Measurements from ENCODE around the gene PAXX. TPM values are rescaled to one million over a fixed set of nuclear protein-coding genes. Genes with fewer than 3 reads are reported as not detected.

PAXX gene
- total RNA-seq, 1 donor from 2014 or later: 50.7 TPM

DNA sequence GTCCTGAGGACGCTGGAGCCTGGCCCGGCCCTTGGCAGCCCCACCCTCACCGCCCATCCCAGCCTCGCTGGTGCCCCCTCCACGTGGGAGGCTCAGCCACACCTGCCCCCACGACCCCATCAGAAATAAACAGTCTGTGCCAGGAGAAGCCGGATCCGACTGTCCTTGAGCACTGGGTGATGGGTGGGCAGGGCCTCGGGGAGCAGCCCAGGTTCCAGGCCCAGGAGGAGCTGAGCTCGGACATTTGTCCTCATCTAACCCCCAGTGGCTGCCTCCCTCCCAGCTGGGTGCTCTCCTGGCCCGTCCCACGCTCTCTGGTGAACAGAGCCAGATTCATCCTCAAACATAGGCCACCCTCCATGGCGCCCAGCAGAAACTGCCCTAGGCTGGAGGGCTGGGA is 19.5 kb upstream of the PAXX start:
- Mint-ChIP-seq H3K36me3 (ENCODE audit: unreplicated experiment) (no peaks in the 10 kb centered on the region), H3K27me3 (ENCODE audit: unreplicated experiment) (no peaks in the 10 kb centered on the region), H3K27ac (ENCODE audit: unreplicated experiment) (no peak overlapping the region)

DNA sequence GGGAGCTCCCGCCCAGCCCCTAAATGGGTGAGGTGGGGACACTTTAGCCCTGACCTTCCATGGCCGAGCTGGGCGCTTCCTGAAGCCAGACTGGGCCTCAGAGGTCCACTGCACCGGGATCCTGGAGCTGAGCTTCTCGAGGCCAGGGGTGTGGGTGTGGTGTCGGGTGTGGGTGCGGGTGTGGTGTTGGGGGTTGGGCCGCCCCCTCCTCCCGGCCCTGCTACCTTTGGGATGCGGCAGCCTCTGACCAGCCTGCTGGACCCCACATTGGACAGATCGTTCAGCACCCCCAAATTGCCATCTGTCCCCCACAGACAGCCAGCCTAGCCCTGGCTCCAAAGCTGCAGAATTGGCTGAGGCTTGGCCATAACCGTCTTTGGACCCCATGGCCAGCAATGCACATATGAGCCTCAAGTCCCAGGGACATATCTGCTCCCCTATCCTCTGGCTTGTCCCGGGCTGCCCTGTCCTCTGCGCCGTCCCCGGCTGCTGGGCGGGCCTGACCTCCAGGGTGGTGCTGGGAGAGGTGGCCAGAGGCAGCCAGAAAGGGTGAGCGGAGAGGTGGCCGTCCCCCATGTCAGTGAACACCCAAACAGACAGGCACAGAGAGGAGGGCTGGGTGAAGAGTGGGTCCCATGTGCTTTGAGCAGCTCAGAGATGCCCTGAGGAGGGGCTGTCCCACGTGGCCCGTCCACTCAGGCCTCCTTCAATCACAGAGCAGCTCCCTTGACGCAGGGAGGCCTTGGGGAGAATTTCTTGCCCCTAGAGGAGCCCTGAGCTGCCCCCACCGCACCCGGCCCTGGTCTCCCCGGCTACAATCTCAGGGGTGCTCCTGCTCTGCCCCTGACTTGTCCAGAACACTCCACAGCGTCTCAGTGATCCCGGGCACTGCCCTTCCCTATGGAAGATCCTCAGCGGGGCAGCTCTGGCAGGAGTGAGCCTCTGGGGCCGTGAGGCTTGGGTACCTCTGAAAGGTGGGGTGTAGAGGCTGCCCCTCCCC is 18.3 kb upstream of the PAXX start:
- Mint-ChIP-seq H3K9me3 (ENCODE audit: unreplicated experiment) (peaks cover 2% of the 10 kb centered on the region), H3K27me3 (ENCODE audit: unreplicated experiment) (no peaks in the 10 kb centered on the region), H3K4me3 (ENCODE audit: unreplicated experiment) (no peak overlapping the region), H3K4me1 (ENCODE audit: low read depth, unreplicated experiment) (no peaks in the 10 kb centered on the region), H3K27ac (ENCODE audit: unreplicated experiment) (no peak overlapping the region), H3K36me3 (ENCODE audit: unreplicated experiment) (no peaks in the 10 kb centered on the region)
- TF ChIP-seq, protein P1, sequence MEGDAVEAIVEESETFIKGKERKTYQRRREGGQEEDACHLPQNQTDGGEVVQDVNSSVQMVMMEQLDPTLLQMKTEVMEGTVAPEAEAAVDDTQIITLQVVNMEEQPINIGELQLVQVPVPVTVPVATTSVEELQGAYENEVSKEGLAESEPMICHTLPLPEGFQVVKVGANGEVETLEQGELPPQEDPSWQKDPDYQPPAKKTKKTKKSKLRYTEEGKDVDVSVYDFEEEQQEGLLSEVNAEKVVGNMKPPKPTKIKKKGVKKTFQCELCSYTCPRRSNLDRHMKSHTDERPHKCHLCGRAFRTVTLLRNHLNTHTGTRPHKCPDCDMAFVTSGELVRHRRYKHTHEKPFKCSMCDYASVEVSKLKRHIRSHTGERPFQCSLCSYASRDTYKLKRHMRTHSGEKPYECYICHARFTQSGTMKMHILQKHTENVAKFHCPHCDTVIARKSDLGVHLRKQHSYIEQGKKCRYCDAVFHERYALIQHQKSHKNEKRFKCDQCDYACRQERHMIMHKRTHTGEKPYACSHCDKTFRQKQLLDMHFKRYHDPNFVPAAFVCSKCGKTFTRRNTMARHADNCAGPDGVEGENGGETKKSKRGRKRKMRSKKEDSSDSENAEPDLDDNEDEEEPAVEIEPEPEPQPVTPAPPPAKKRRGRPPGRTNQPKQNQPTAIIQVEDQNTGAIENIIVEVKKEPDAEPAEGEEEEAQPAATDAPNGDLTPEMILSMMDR (IDR thresholded peaks at IDR 0.05; ENCODE audit: partially characterized antibody, unreplicated experiment): no peak
- DNase-seq: no peak

More for the DNA sequence above, 19.5 kb upstream of the PAXX start:
- Mint-ChIP-seq H3K9me3 (ENCODE audit: unreplicated experiment) (peaks cover 2% of the 10 kb centered on the region), H3K4me3 (ENCODE audit: unreplicated experiment) (no peak overlapping the region), H3K4me1 (ENCODE audit: low read depth, unreplicated experiment) (no peaks in the 10 kb centered on the region)
- DNase-seq: no peak
- TF ChIP-seq, protein P1 (IDR thresholded peaks at IDR 0.05; ENCODE audit: partially characterized antibody, unreplicated experiment): no peak

DNA sequence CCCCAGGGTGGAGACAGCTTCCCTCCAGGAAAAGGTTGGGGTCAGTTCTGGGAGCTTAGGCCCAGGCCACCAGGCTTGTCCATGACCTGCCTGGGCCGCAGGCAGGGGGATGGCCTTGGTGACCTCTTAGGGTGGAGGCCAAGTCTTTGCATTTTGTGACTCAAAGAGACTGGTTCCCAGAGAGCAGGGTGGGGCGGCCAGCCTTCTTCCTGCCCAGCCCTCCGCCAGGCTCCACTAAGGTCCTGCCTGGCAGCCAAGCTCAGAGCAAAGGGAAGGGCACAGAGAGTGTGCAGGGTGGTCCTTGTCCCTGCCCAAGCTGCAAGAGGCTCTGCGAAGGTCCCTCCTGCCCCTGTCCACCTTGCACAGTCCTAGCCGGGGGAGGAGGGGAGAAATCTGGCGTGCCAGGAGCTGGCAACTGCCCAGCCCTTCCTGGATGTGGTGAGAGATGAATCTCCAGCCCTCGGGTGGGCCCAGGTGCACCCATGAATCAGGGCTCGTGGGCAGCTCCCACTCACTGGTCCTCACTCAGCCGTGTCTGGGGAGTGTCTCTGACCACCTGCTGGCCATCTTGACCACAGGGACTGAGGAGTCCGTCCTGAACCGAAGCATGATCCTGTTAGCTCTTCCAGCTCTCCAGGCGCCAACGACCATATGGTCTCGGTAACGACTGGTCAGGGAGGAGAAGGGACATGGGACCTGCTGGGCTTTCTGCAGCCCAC is 17.2 kb upstream of the PAXX start:
- TF ChIP-seq, protein P1 (IDR thresholded peaks at IDR 0.05; ENCODE audit: partially characterized antibody, unreplicated experiment): no peak
- DNase-seq: no peak
- H3K4me3 Mint-ChIP-seq (ENCODE audit: unreplicated experiment): no peak overlapping the region
- peaks cover 2% of the 10 kb centered on the region for H3K9me3 Mint-ChIP-seq (ENCODE audit: unreplicated experiment)
- no peaks in the 10 kb centered on the region for H3K36me3 Mint-ChIP-seq (ENCODE audit: unreplicated experiment)
- H3K4me1 Mint-ChIP-seq (ENCODE audit: low read depth, unreplicated experiment): no peaks in the 10 kb centered on the region
- no peak overlapping the region for H3K27ac Mint-ChIP-seq (ENCODE audit: unreplicated experiment)
- H3K27me3 Mint-ChIP-seq (ENCODE audit: unreplicated experiment): no peaks in the 10 kb centered on the region

DNA sequence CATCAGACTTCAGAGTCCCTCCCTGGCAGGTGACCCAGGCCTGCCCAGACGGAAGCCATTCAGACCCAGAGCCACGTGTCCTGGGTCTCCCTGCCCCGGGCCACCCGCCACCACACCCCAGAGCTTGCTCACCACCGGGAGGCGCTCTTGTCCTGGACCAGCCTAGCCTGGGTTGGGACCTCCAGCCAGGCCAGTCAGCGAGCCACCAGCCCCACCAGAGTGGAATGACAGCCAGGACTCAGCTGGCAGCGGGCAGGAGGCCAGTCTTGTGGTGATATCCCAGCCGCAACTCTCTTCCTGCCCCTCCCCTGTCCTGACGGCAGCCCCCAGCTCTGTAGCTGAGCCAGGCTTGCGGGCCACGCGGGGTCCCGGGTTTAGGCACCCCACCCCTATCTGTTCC is 16.6 kb upstream of the PAXX start:
- H3K36me3 Mint-ChIP-seq (ENCODE audit: unreplicated experiment): no peaks in the 10 kb centered on the region
- no peak overlapping the region for H3K4me3 Mint-ChIP-seq (ENCODE audit: unreplicated experiment)
- no peaks in the 10 kb centered on the region for H3K27me3 Mint-ChIP-seq (ENCODE audit: unreplicated experiment)
- H3K27ac Mint-ChIP-seq (ENCODE audit: unreplicated experiment): no peak overlapping the region
- TF ChIP-seq, protein P1 (IDR thresholded peaks at IDR 0.05; ENCODE audit: partially characterized antibody, unreplicated experiment): no peak
- peaks cover 3% of the 10 kb centered on the region for H3K9me3 Mint-ChIP-seq (ENCODE audit: unreplicated experiment)
- H3K4me1 Mint-ChIP-seq (ENCODE audit: low read depth, unreplicated experiment): no peaks in the 10 kb centered on the region
- no peak for DNase-seq
